Caco-2 (cell line): ENCODE measurements around the gene HNRNPDL. TPM values are rescaled to one million over a fixed set of nuclear protein-coding genes. Genes with fewer than 3 reads are reported as not detected.
"Not testable (repeated sequence)": the region's sequence is repeated elsewhere in the genome, so short reads cannot be mapped to it uniquely, and the experiment has no call there.

Experiments
- BruUV-seq: library from RNA; stranded (reverse); fragments of 400-500 nt; replicated peaks from 2 replicates; lab custom pipeline; 2021; lab: Mats Ljungman, UMichigan
- CTCF ChIA-PET: fragments of 300-600 bp; sonication (Branson Sonifier 250); formaldehyde crosslinking; loops from one replicate; lab custom pipeline; 2022; ENCODE audit warnings: antibody characterized with exemption; lab: Charles Lee
- POLR2A ChIA-PET: fragments of 300-600 bp; sonication (Branson Sonifier 250); formaldehyde crosslinking; loops from one replicate; lab custom pipeline; 2022; ENCODE audit warnings: antibody characterized with exemption; lab: Charles Lee
- DNase-seq, 2 experiments: peaks; one replicate each; pipeline versions ENCODE4 v3.0.0 to v3.0.0-alpha.2; 2020 to 2022
- H3K27me3 ChIP-seq: replicated peaks from 2 replicates; pipeline ENCODE4 v1.6.0; 2011; ENCODE audit warnings: low read length; ENCODE audit not compliant: control insufficient read depth, insufficient read depth
- H3K36me3 ChIP-seq: 2 replicates; pipeline ENCODE4 v1.5.1; 2011; ENCODE audit warnings: low read length; ENCODE audit not compliant: control insufficient read depth, insufficient read depth
- H3K4me1 ChIP-seq: fragments of 250-450 bp; sonication (Bioruptor Pico); 2 replicates; pipeline ENCODE4 v1.5.1; 2020; ENCODE audit warnings: mild to moderate bottlenecking
- H3K4me3 ChIP-seq: 2 replicates; pipeline ENCODE4 v1.5.1; 2011; ENCODE audit warnings: low read depth, mild to moderate bottlenecking, control low read depth, low read length
- H3K9me3 ChIP-seq: fragments of 250-450 bp; sonication (Bioruptor Pico); 2 replicates; pipeline ENCODE4 v1.5.1; 2020; ENCODE audit warnings: mild to moderate bottlenecking, moderate library complexity
- H3K27ac Mint-ChIP-seq: one replicate; pipeline ENCODE4 v1.8.0; 2022; ENCODE audit warnings: mixed read lengths; ENCODE audit not compliant: unreplicated experiment
- H3K27me3 Mint-ChIP-seq: one replicate; pipeline ENCODE4 v1.8.0; 2022; ENCODE audit warnings: mixed read lengths; ENCODE audit not compliant: insufficient read depth, unreplicated experiment
- H3K36me3 Mint-ChIP-seq: one replicate; pipeline ENCODE4 v1.8.0; 2022; ENCODE audit warnings: mild to moderate bottlenecking, mixed read lengths; ENCODE audit not compliant: insufficient read depth, unreplicated experiment
- H3K4me1 Mint-ChIP-seq: one replicate; pipeline ENCODE4 v1.8.0; 2022; ENCODE audit warnings: low read depth, mixed read lengths; ENCODE audit not compliant: unreplicated experiment
- H3K4me3 Mint-ChIP-seq: one replicate; pipeline ENCODE4 v1.8.0; 2022; ENCODE audit warnings: mild to moderate bottlenecking, moderate library complexity, mixed read lengths; ENCODE audit not compliant: unreplicated experiment
- H3K9me3 Mint-ChIP-seq: one replicate; pipeline ENCODE4 v1.8.0; 2022; ENCODE audit warnings: mixed read lengths; ENCODE audit not compliant: unreplicated experiment
- CTCF ChIP-seq, 2 experiments: fragments of 200-600 bp in 1 of 2; IDR thresholded peaks; 1 replicate in 1 of 2; 2 replicates in 1 of 2; pipeline versions ENCODE4 v1.5.1 to v1.8.0; 2011 to 2022; ENCODE audit warnings: antibody characterized with exemption in 1 of 2, control low read depth in 1 of 2, inconsistent platforms in 1 of 2, low read depth in 1 of 2, low read length in 1 of 2, mild to moderate bottlenecking in 1 of 2, moderate library complexity in 1 of 2; ENCODE audit not compliant: insufficient read depth in 1 of 2, severe bottlenecking in 1 of 2, unreplicated experiment in 1 of 2
- intact Hi-C: fragments of 100-400 bp; cut with micrococcal nuclease; formaldehyde crosslinking; loops from one replicate; pipeline ENCODE4 v1.10.0; 2022; ENCODE audit not compliant: unreplicated experiment
- total RNA-seq: library from RNA; stranded (reverse); gene quantifications from 2 replicates; pipeline ENCODE4 v1.2.3, GENCODE V29; 2022

HNRNPDL gene
- total RNA-seq, 1 experiment from 2014 or later, result 341 TPM

GRCh38 chr4:82421796-82422560 is 8.3 kb downstream of the HNRNPDL start:
- ChIA-PET POLR2A (no interaction called here), CTCF (interaction anchor here (0.5 kb wide), 1 partner anchor 12 kb away, joined by 3 read pairs; no protein-coding TSS in a partner anchor)
- peaks cover 64% of the 10 kb centered on the region for H3K36me3 Mint-ChIP-seq
- H3K4me1 Mint-ChIP-seq, result no peaks in the 10 kb centered on the region
- Histone ChIP-seq H3K36me3 (peaks cover 5% of the 10 kb centered on the region), H3K4me3 (no peak overlapping the region), H3K4me1 (peaks cover 2% of the 10 kb centered on the region; the same call in 1 of the 2 replicates), H3K9me3 (no peaks in the 10 kb centered on the region), H3K27me3 (no peaks in the 10 kb centered on the region)
- no peaks in the 10 kb centered on the region for H3K9me3 Mint-ChIP-seq
- BruUV-seq, result no TSS peak
- TF ChIP-seq CTCF (IDR thresholded peaks at IDR 0.05; ENCODE audit: insufficient read depth in 1 of 2, low read depth in 1 of 2, low read length in 1 of 2, severe bottlenecking in 1 of 2, unreplicated experiment in 1 of 2), result no peak
- DNase-seq, result no peak
- intact Hi-C loops, result no loop called here
- no peak overlapping the region for H3K4me3 Mint-ChIP-seq
- H3K27ac Mint-ChIP-seq, result no peak overlapping the region
- no peaks in the 10 kb centered on the region for H3K27me3 Mint-ChIP-seq

GRCh38 chr4:82419451-82419850 is 10.8 kb downstream of the HNRNPDL start:
- Histone ChIP-seq H3K9me3 (no peaks in the 10 kb centered on the region), H3K4me1 (no peaks in the 10 kb centered on the region), H3K36me3 (peaks cover 4% of the 10 kb centered on the region), H3K27me3 (no peaks in the 10 kb centered on the region), H3K4me3 (no peak overlapping the region)
- no peak for DNase-seq
- BruUV-seq, result no TSS peak
- CTCF ChIA-PET, result interaction anchor here (0.7 to 1.7 kb wide), 2 partner anchors 10 to 46 kb away, joined by 3 to 5 read pairs; partner anchors contain the start of gene HNRNPD
- POLR2A ChIA-PET, result interaction anchor here (0.6 to 0.8 kb wide), 2 partner anchors 9 to 10 kb away, joined by 3 read pairs; no protein-coding TSS in a partner anchor
- H3K27me3 Mint-ChIP-seq, result no peaks in the 10 kb centered on the region
- H3K36me3 Mint-ChIP-seq, result peaks cover 39% of the 10 kb centered on the region
- no peaks in the 10 kb centered on the region for H3K4me1 Mint-ChIP-seq
- TF ChIP-seq CTCF (IDR thresholded peaks at IDR 0.05; ENCODE audit: insufficient read depth in 1 of 2, low read depth in 1 of 2, low read length in 1 of 2, severe bottlenecking in 1 of 2, unreplicated experiment in 1 of 2), result no peak
- intact Hi-C loops, result no loop called here
- H3K9me3 Mint-ChIP-seq, result no peaks in the 10 kb centered on the region
- H3K27ac Mint-ChIP-seq, result no peak overlapping the region
- no peak overlapping the region for H3K4me3 Mint-ChIP-seq

- Mint-ChIP-seq H3K9me3 (no peaks in the 10 kb centered on the region), H3K27ac (no peak overlapping the region), H3K36me3 (peaks cover 7% of the 10 kb centered on the region), H3K27me3 (no peaks in the 10 kb centered on the region), H3K4me1 (no peaks in the 10 kb centered on the region), H3K4me3 (no peak overlapping the region)
- ChIA-PET POLR2A (interaction anchor here (0.9 kb wide), 1 partner anchor 13 kb away, joined by 3 read pairs; no protein-coding TSS in a partner anchor), CTCF (interaction anchor here (0.8 kb wide), 1 partner anchor 13 kb away, joined by 4 read pairs; no protein-coding TSS in a partner anchor)
- H3K27me3 ChIP-seq, result no peaks in the 10 kb centered on the region
- BruUV-seq, result no TSS peak
- DNase-seq, result no peak
- no peaks in the 10 kb centered on the region for H3K36me3 ChIP-seq
- no peak for TF ChIP-seq CTCF (IDR thresholded peaks at IDR 0.05; ENCODE audit: insufficient read depth in 1 of 2, low read depth in 1 of 2, low read length in 1 of 2, severe bottlenecking in 1 of 2, unreplicated experiment in 1 of 2)
- intact Hi-C loops, result no loop called here
- no peak overlapping the region for H3K4me3 ChIP-seq
- no peaks in the 10 kb centered on the region for H3K4me1 ChIP-seq
- no peaks in the 10 kb centered on the region for H3K9me3 ChIP-seq
Observed at GRCh38 chr4:82415922-82416365, 14.3 kb downstream of the HNRNPDL start.

- H3K4me3 ChIP-seq, H3K4me1 ChIP-seq, H3K36me3 ChIP-seq, DNase-seq, POLR2A ChIA-PET, H3K36me3 Mint-ChIP-seq, H3K9me3 ChIP-seq, H3K27me3 ChIP-seq, H3K4me1 Mint-ChIP-seq, H3K9me3 Mint-ChIP-seq, H3K27me3 Mint-ChIP-seq, intact Hi-C loops, H3K4me3 Mint-ChIP-seq, H3K27ac Mint-ChIP-seq, BruUV-seq: not testable (repeated sequence)
- CTCF ChIA-PET, result interaction anchor here (0.8 kb wide), 1 partner anchor 14 kb away, joined by 4 read pairs; no protein-coding TSS in a partner anchor
Observed at GRCh38 chr4:82415061-82415460, 15.2 kb downstream of the HNRNPDL start.
